HG02938 (cell line): ENCODE measurements around the gene NR2F2.
A peak's percentile ranks its signal among the peaks of the same experiment; 100 is the strongest.

ENCODE experiments used
- ATAC-seq: cut with Tn5 transposase; IDR thresholded peaks from one replicate; pipeline ENCODE4 v1.9.1; 2021; ENCODE audit warnings: mild to moderate bottlenecking, moderate library complexity; ENCODE audit not compliant: unreplicated experiment

NR2F2 gene

DNA sequence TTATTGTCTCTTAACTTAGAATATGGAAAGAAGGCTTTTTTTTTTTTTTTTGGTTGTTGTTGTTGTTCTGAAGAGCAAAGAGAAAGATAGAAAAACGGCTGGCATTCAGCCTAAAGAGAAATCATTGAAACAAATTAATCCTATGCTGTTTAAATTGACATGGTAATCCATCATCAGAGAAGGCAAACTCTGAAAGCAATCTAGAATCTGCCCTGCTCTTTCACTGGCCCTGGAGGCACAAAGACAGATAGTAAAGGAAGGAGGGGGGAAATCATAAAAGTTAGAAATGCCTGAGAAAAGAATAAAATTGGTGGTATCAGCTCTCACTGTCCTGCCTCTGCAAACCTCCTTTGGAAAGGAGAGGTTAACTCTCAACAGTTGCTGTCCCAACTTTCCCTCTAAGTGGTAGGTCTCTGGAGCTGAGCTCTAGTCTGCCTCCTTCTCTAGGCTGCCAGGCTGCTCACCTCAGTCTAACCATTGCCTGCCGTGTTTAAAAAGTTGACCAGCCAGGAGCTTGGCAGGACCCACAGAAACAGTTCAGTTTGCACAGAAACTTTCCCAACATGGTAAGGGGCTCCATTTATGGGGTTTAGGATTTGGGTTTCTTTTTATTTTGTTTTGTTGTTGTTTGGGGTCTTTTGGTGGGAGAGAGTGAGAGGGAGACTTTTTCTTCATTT lies 13.4 kb upstream of the NR2F2 start:
- ATAC-seq: no peak

GRCh38 chr15:96320107-96320506 lies 10.4 kb upstream of the NR2F2 start:
- no peak for ATAC-seq

DNA sequence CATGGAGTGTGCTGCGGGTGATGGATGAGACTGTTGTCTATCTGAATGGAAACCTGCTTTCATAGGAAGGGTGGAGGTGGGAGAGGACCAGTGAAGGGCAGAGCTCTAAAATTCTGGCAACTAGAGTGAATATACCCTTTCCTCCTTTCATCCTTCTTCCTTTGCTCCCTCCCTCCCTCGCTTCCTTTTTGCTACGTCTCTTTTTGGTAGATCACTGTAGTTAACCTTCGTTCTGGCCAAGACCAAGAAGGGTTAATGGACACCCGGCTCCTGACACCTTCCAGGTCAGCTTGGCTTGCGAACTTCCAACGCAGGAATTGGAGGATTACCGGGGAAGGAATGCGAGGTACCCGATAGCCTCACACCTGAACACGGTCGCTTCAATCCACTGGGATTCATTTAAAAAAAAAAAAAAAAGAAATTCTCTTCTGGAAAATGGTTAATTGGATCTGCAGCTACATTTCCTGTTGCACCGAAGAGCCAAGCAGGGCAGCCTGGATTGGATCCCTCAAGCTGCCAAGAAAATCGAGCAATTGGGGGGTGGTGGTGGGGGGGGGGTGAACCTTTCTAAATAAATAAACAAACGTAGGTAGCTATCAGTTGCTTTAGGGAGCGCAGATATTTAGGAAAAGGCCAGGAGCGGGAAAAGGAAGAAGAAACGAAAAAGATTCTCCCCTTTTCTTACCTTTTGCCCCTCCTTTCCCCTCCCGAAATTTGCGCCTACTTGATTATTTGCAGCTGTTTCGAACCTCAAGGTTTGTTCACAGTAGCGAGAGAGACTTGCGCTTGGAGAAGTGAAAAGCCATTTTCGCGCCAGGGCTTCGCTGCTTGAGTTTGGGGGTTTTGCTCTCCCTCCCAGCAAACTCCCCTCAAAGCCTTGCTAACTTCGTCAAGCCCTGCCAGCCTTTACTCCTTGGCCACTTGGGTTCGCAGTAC lies 9.5 kb upstream of the NR2F2 start:
- no peak for ATAC-seq

DNA sequence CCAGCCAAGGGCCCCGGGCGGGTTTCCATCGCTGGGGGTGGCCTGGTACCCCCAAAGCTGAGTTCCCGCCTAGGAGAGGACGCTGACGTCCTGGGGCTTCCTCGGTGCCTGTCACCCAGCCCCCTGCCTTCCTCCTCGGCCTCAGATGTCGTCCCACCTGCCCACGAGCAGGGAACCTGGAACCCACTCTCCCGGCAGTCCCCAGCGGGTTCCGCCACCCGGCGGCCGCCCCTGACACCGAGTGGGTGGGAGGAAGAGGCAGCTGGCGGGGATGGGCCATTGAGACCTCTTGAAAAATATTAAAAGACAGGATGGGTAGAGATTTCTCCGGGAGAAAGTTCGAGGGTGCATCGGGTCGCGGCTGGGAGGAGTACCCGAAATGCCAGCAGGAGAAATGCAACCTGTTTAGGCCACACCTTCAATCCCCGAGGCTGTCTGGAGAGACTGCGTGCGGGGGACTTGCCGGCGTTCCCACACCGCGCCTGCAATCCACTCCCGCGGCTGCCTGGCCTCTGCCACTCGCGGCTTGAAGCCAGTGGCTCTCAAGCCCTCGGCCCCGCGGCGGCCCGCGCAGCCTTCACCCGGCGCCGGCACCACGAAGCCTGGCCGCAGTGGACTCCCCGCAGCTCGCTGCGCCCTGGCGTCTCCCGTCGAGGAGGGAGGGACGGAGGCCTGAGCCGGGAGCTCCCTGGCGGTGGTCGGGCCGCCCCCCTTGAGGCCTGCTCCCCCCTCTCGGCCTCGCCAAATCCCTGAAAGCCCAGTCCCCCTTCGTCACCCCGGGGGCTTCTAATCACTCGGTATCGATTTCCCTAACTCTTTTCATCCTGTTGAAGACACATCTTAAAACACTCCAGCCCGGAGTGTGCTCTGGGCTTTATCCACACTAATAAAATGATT lies 8.6 kb upstream of the NR2F2 start:
- ATAC-seq: no peak

GRCh38 chr15:96322536-96323318 lies 7.8 kb upstream of the NR2F2 start:
- ATAC-seq: no peak

- ATAC-seq: no peak
These were observed 7.0 kb upstream of the NR2F2 start for GRCh38 chr15:96323319-96324145.

DNA sequence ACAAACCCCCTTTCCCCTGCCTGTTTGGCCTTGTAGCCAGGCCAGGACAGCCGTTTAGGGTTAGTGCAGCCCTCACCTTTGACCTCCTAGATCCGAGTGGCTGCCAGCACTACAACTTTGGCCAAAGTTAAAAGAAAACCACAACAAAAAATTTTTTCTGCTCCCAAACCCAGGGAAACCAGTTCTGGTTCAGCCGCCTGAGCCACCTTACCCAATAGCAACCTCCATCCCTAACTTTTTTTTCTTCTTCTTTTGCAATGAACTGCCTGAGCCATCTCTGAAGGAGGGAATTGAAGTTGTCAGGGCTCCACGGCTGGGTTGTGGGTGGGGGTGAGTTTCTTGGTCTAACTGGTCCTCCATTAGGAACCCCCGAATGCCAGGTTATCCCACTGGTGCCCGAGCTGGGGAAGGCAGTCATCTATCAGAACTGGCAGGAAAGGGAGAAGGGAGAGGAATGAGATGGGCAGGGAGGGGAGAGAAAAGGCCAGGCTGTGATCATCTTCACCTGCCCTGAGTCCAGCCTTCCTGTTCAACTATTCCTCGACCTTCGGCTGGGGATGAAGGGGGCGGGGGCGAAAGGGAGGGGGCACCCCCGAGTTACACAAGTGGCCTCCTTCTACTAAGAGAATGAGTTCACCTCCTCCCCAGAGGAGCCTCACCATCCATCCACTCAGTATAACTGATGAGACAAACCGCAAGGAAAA lies 6.2 kb upstream of the NR2F2 start:
- ATAC-seq: no peak

DNA sequence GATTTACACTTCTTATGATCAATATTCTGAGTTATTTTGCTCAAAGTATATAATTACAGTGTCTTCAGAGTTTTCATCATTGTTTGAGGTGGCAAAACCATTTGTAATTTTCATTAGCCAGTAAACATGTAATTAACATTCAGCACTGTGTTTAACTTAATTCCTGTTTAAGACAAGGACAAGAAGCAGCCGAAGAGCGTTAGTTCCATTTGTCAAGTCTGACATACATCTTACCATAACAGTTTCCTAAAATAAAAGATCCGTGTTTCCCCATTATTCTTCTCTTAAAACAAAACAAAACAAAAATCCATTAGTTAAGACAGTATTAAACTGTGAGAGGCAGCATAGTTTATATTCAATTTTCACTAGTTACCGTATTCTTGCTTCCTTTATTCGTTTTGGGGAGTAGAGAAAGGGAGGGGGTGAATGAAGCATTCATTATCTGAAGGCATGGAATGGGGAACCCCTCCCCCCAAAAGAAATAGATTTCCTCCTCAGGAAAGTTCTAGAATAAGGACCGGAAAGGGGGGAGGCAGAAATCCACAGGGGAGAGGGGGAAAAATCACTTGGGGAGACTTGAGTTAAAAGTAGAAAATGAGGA lies 5.5 kb upstream of the NR2F2 start:
- no peak for ATAC-seq

- no peak for ATAC-seq
These were observed 4.8 kb upstream of the NR2F2 start for GRCh38 chr15:96325541-96326327.

DNA sequence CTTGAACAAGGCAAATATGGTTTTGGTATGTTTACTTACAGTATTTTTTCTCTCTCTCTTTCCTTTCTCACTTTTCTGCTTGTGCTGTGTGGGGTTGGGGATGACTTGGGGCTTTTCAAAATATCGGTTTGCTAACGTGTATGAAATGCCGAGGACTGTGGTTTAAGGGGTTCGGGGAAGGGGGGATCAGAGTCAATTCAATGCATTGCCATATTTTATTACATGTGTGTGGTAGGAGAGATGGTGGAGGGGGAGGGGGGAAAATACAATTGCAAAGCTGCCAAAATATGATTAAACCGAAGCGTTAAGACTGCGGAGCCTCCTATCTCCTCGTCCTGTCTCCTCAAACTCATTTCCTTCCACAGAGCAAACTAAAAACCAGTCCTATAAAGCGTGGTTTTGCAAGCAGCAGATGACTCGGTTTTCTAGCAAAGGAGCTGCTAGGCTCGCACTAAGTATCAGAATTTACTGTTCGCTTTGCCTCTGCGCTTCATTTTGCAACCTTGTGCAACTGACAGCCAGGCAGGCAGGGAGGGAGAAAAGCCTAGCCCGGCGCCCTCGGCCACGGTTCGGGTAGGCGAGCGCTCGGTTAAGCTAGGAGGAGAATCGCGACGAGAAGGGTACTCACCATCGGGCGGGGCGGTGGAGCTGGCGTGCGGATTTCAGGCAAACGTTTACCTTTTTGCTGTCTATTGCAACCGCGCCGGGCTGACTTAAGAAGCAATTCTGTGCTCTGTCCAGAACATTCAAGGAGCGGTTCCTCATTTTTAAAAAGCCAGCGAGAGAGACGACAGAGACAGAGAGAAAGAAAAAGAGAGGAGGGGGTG lies 4.0 kb upstream of the NR2F2 start:
- ATAC-seq: no peak

- ATAC-seq: no peak
These were observed 3.3 kb upstream of the NR2F2 start for GRCh38 chr15:96327155-96327741.

GRCh38 chr15:96328181-96328876 lies 2.2 kb upstream of the NR2F2 start:
- ATAC-seq: no peak

DNA sequence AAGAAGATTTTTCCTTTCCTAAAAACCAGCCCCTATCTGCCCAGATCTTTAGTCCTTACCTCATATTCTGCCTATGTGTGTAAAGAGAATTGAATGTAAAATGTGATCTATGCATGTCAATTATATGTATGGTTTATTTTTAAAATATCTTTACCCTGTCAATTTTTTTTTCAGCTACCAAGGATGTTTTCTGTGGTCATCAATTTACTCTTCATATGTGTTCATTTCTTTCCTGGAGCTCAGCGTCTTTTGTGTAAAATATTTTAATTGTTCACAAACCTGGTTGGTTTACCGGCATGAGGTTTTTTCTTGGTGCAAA lies 1.7 kb upstream of the NR2F2 start:
- no peak for ATAC-seq

DNA sequence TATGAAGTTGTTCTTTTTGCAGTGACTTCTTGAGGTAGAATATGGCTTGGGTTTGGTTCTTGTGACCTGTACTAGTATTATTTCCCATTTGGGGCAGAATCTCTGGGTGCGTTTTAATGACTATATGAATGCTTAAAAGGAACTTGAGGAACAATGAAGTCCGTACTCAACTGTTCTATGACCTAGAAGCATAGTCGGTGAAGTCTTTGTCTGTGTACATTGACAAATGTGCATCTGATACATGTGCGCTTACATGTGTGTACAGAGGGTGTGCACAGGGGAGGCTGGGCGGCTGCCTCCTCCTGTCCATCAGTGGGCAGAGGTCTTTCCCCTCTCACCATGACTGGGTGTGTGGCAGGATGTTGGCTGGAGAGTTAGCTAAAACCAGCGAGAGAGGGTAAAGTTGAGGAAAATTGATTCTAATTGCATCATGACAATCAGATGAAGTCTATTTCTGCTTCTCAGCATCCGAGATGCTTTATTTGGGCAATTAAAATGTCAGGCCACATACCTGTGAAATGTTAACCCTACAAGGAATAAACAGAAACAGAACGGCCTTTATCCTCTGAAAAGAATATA lies 1.0 kb upstream of the NR2F2 start:
- no peak for ATAC-seq

- ATAC-seq: peak; percentile 7
These were observed 443 bp upstream of the NR2F2 start for GRCh38 chr15:96330064-96330449.
